HPDE6-E6E7 (cell line): Measurements from ENCODE around the gene LENG9.
"Not testable (repeated sequence)": the region's sequence is repeated elsewhere in the genome, so short reads cannot be mapped to it uniquely, and the experiment has no call there.

ENCODE experiments used
- DNase-seq: peaks from one replicate; pipeline ENCODE4 v3.0.0; 2011; ENCODE audit warnings: missing footprints; ENCODE audit errors: extremely low spot score

Gene LENG9

GRCh38 chr19:54463531-54464043, at the start of gene LENG9:
Gene LENG9, minus strand, starts transcription at chr19:54463778. Its CDS starts 252 bp downstream, at chr19:54463526.
- peak; percentile 84 for DNase-seq

- DNase-seq = not testable (repeated sequence)
These were observed 45.8 kb upstream of the LENG9 start for GRCh38 chr19:54509200-54509940.

GRCh38 chr19:54508487-54508886, 44.9 kb upstream of the LENG9 start:
- not testable (repeated sequence) for DNase-seq

DNA sequence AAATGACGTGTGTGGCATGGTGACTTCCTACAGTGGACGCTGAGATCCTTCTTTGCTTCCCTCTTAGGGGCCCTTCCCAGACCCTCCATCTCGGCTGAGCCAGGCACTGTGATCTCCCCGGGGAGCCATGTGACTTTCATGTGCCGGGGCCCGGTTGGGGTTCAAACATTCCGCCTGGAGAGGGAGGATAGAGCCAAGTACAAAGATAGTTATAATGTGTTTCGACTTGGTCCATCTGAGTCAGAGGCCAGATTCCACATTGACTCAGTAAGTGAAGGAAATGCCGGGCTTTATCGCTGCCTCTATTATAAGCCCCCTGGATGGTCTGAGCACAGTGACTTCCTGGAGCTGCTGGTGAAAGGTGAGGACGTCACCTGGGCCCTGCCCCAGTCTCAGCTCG, 44.2 kb upstream of the LENG9 start:
- no peak for DNase-seq

DNA sequence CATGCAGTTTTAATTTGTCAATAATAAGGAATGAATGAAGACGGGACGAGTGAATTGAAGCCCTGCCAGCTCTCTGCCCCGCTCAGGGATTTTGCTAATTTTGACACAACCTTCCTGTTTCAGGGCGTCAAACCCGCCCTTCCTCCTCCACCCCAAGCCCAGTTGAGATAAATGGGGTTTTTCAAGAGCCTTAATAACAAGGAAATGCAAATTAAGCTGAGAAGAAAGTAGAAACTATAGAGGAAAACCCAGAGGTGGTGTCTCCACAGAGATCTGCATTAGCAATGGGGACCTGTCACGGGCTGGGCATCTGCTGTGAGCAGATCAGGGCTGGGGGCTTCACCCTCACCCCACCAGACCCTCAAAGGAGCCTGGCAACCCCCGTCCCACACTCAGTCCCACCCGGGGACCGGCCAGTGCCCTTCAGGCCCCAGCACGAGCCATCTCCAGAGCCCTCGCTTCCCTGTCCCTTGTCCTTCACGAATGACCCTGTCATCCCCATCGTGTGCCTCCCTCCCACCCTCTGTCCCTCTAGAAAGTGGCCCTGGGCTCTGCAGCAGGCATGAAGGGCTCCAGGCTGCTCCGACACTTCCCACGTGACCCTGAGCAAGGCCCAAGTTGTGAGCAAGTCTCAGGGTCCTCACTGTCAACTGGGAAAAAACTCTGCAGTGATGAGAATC, 43.6 kb upstream of the LENG9 start:
- not testable (repeated sequence) for DNase-seq

DNA sequence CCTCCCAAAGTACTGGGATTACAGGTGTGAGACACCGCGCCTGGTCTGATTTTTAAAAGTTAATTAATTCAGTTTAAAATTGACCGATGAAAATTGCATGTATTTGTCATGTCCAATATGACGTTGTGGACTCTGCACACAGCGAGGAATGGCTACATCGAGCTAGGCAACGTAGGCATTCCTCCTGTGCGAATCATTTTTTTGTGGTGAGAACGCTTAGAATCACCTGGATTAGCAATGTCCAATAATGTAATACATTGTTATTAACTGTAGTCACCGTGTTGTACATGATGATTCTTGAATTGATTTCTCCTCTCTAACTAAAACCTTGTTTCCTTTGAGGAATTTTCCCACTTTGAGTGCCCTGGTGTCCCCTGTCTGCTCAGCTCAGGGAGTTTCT, 42.5 kb upstream of the LENG9 start:
- no peak for DNase-seq

DNA sequence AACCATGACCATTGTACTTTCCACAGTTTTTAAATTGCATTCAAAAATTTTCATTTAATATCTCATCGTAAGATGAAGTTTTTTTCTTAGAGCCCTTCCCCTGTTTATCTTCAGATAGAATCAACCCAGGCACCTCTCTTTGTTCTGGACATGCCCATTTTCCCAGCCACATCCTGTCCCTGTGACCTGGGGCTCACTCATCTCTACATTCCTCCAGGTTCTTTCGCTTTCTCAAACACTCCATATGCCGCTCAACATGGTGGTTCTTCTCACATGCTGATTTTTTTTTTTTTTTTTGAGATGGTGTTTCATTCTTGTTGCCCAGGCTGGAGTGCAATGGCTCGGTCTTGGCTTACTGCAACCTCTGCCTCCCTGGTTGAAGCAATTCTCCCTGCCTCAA, 42.0 kb upstream of the LENG9 start:
- not testable (repeated sequence) for DNase-seq

DNA sequence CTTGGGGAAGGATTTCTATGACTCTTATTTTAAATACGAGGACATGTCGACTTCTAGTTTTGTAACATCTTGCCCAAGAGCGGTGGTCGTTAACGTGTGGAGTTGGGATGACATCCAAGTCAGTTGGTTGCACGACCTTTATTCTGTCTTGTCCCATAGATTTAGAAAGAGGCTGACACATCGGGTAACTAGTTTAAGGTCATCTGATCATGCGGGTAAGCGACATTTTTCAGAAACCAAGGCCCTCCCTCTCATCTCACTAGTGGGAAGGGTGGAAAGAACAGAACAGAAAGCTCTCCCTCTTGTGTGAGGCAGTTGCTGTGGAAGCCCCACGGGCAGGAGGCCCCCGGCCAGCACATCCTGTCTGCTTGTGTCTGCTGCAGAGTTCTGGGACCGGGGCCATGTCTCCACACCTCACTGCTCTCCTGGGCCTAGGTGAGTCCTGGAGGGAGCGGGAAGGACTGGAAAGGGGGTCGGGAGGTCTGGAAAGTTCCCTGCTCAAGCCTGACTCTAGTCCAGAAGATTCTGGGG, 39.0 kb upstream of the LENG9 start, which contains the start of gene LAIR2:
LAIR2 (plus strand) TSS at position 314 of the 531 bp plus-strand sequence; CDS start at position 402, 88 bp downstream.
- DNase-seq = no peak

- not testable (repeated sequence) for DNase-seq
These were observed 34.8 kb upstream of the LENG9 start for GRCh38 chr19:54498451-54498772.

DNA sequence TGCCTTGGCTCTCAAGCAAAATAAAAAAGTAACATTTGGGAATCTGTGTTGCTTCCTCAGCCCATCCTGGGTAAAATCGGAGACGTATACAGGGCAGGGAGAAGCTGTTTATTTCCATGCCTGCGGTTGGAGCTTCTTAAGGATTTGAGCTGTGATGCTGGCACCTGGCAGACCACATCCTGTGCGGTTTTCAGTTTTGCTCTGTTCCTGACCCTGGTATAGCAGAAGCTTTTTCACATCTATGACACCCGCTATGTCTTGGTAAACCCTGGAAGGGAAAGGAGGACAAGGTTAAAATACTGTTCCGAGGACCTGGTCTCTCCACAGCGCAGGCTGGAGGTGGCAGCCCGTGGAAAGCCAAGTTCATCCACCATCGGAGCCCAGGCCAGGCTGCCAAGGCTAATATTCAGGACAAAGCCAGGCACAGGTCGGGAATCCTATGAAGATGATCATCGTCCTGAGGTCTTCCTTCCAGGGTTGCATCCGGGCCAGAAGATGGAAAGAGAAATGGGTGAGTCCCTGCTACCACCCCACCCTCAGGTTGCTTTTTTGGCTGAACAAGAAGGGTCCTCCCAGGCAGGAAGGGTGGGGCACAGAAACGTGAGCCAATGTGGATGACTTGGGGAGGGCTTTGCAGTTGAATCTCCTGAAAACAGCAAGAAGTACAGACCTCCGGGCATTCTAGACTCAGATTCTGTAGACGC, 34.3 kb upstream of the LENG9 start:
- not testable (repeated sequence) for DNase-seq

- not testable (repeated sequence) for DNase-seq
These were observed 31.7 kb upstream of the LENG9 start for GRCh38 chr19:54495284-54495683.

- no peak for DNase-seq
These were observed 30.5 kb upstream of the LENG9 start for GRCh38 chr19:54493967-54494585.

GRCh38 chr19:54493056-54493455, 29.5 kb upstream of the LENG9 start:
- DNase-seq = not testable (repeated sequence)

DNA sequence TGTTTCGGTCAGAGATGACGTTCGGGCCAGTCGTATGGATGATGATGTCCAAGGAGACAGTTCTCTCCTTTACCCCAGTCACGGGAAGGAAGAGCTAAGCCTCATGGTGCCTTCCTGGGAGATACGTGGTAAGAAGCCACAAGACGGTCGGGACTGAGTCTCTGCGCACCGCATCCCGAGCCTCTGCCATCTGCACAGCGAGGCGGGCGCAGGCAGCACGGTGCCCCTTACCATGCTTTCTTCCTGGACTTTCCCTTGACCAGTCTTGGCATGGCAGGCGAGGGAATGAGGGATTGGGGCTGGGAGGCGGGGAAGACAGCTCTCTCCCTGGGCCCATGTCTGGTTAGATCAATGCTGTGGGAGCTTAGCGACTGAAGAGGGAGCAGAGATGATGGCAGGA, 29.0 kb upstream of the LENG9 start:
- no peak for DNase-seq

DNA sequence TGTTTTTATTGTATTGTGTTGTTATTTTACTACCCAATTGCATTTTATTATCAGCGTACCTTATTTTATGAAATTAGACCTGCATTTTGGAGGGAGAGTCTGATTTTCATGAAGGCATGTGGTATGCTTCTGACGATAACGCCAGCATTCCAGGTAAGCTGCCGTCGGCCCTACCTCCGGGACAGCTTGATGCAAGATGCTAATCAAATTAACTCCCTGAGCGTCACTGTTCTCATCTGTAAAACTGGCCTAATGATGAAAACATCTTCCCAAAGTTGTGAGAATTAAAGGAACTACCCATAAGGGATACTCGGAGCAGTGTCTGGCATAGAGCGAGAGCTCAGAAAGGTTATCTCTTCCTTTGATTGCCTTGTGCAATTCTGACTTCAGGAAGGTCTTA, 26.2 kb upstream of the LENG9 start:
- no peak for DNase-seq

DNA sequence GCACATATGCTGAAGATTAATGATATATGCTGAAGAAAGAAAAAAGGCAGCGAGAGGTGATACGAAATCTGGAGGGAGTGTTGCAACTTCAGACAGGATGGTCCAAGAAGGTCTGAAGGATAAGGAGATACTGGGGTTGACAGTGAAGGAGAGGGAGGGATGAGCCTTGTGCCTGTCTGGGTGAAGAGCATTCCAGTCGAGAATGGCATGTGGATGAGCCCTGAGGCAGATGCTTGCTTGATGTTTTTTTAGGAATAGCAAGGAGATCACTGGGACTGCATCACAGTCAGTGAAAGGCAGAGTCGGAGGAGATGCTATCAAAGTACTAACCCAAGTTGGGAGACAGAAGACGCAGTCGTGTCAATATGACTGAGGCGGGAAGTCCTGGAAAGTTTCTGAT, 25.8 kb upstream of the LENG9 start:
- DNase-seq = no peak

- DNase-seq = no peak
These were observed 22.3 kb upstream of the LENG9 start for GRCh38 chr19:54485851-54486250.

DNA sequence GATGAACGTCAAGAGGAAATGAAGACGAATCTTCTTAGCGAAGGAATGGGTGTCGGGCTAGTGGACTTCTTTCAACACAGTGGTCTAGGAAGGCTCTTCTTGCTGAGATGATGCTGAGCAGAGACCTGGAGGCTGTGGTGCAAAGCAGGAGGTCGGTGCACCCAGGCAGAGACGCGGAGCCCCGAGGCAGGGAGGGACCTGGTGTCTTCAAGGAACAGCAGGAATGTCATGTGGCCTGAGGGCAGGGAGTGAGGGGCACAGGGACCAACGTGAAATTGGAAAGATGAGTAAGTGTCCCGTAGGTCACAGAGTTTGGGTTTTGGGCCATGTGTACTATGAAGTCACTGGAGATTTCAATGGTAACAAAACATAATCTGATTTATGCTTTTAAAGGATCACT, 20.9 kb upstream of the LENG9 start:
- no peak for DNase-seq

DNA sequence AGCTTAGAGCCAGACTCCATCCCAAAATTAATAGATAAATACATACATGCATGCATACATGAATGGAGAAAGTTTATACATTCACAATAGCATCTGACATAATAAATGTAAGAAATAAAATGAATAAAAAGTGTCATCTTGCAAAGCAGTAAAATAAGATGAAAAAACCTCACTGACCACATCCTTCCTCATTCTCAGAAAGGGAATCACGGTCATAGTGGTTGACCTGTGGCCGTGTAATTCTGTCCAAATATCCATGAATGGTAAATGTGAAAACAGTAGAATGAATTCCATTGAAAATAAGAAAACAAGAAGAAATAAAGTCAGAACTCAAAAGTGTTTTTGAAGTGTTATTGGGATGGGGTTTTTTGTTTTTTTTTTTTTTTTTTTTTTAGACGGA, 19.3 kb upstream of the LENG9 start:
- DNase-seq = no peak

GRCh38 chr19:54481326-54481930, 17.9 kb upstream of the LENG9 start:
- no peak for DNase-seq

- DNase-seq = no peak
These were observed 16.5 kb upstream of the LENG9 start for GRCh38 chr19:54480051-54480450.
